ENCODE measurements around the gene IL1A. TPM values are rescaled to one million over a fixed set of nuclear protein-coding genes. Genes with fewer than 3 reads are reported as not detected.

IL1A gene
- total and polyA plus RNA-seq, 9 of the 15 experiments (the other 6 are each of a cell fraction or from before 2014, with no cell fraction given): 0.03 to 0.27 (median 0.14) TPM; not detected in 2

DNA sequence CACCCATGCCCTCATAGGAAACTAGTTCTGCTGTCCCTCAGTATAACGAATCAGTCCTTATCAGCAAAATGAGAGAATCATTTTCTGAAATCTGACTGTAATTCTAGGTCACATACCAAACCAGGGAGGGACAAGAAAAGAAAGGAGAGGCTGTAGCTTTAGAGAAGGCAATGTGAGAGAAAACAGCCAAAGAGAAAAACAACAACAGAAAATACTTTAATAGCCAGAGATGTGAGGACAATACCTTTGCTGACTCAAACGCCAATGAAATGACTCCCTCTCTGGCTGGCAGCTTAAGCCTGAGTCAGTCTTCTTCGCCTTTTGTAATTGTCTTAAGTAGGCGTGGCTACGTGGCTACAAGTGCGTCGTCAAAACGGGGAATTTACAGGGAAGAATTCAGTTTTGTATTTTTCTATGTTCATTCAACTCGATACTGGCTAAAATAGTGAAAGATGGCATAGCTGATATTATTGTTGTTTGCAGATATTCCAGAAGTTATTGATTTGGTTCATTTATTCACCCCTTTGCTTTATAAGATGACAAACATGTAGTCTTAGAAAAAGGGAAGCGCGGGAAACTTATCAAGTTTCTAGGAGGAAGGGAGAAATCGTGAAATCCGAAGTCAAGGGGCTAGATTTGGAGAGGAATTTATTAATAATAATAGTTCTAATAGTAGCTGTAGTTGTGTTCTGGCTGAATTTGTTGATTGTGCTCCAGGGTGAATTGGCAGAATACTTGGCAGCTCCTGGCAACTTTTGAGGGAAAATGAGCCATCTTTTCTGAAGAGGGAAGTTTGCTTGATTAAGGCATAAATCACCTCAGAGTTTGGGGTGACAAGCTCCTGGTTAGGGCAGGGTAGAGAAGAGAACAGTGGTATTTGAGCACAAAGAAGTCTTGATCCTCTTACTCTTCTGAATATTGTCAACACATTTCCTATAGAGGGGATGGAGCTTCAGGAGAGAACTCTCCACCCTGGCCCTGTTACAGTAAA lies at the start of gene IL1A (continued):
- TF ChIP-seq ETV6 (IDR thresholded peaks at IDR 0.05; ENCODE audit: borderline replicate concordance in 1 of 2, low read depth in 2 of 2, low read length in 1 of 2) (no peak), ETV6 (CRISPR knock-in tag; IDR thresholded peaks at IDR 0.05; ENCODE audit: borderline replicate concordance) (no peak), DIDO1 (tag; IDR thresholded peaks at IDR 0.05; ENCODE audit: low read depth) (no peak), NELFE (IDR thresholded peaks at IDR 0.05; ENCODE audit: insufficient read depth, insufficient read length) (no peak), XRCC3 (IDR thresholded peaks at IDR 0.05) (no peak), THRAP3 (IDR thresholded peaks at IDR 0.05; ENCODE audit: borderline replicate concordance) (no peak), THRB (CRISPR knock-in tag; conservative IDR thresholded peaks at IDR 0.05) (no peak), PML (IDR thresholded peaks at IDR 0.05; ENCODE audit: low read length) (no peak), ZNF696 (CRISPR knock-in tag; conservative IDR thresholded peaks at IDR 0.05) (no peak), TAF1 (IDR thresholded peaks at IDR 0.05; ENCODE audit: control insufficient read depth, extremely low read depth, insufficient read depth, low read length, severe bottlenecking) (no peak), BDP1 (IDR thresholded peaks at IDR 0.05; ENCODE audit: insufficient read depth, insufficient read length) (no peak), NCOA4 (IDR thresholded peaks at IDR 0.05; ENCODE audit: partially characterized antibody) (no peak), PBX2 (CRISPR knock-in tag; IDR thresholded peaks at IDR 0.05; ENCODE audit: low read depth) (no peak; the same call in 1 of the 2 replicates), PBX2 (tag; conservative IDR thresholded peaks at IDR 0.05; ENCODE audit: low read depth) (peak; percentile 59), ZNF184 (CRISPR knock-in tag; IDR thresholded peaks at IDR 0.05) (no peak), RFX7 (CRISPR knock-in tag; IDR thresholded peaks at IDR 0.05) (no peak), XRCC5 (IDR thresholded peaks at IDR 0.05; ENCODE audit: low read depth, low read length) (no peak), MEF2A (IDR thresholded peaks at IDR 0.05; ENCODE audit: control insufficient read depth, low read depth, low read length) (no peak), SNIP1 (IDR thresholded peaks at IDR 0.05; ENCODE audit: low read depth) (no peak), ZNF717 (CRISPR knock-in tag; IDR thresholded peaks at IDR 0.05) (no peak), SIRT6 (IDR thresholded peaks at IDR 0.05; ENCODE audit: low read depth, low read length) (no peak)
- TF ChIP-seq, protein P1, sequence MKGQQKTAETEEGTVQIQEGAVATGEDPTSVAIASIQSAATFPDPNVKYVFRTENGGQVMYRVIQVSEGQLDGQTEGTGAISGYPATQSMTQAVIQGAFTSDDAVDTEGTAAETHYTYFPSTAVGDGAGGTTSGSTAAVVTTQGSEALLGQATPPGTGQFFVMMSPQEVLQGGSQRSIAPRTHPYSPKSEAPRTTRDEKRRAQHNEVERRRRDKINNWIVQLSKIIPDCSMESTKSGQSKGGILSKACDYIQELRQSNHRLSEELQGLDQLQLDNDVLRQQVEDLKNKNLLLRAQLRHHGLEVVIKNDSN (CRISPR knock-in tag; IDR thresholded peaks at IDR 0.05): no peak
- TF ChIP-seq, protein P2, sequence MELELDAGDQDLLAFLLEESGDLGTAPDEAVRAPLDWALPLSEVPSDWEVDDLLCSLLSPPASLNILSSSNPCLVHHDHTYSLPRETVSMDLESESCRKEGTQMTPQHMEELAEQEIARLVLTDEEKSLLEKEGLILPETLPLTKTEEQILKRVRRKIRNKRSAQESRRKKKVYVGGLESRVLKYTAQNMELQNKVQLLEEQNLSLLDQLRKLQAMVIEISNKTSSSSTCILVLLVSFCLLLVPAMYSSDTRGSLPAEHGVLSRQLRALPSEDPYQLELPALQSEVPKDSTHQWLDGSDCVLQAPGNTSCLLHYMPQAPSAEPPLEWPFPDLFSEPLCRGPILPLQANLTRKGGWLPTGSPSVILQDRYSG (tag; conservative IDR thresholded peaks at IDR 0.05; ENCODE audit: low read depth): no peak

Measured in K562 (cell line).